Left ventricle myocardium inferior (tissue), 1 donor: ENCODE results near the gene DUOXA1. TPM values are rescaled to one million over a fixed set of nuclear protein-coding genes. Genes with fewer than 3 reads are reported as not detected.

Experiments
- DNase-seq: peaks from one replicate; pipeline ENCODE4 v3.0.0-alpha.2; 2020
- H3K27ac ChIP-seq: fragments of 200-600 bp; replicated peaks from 2 replicates; pipeline ENCODE4 v1.8.0; 2021
- H3K27me3 ChIP-seq: fragments of 200-600 bp; 2 replicates; pipeline ENCODE4 v1.8.0; 2021; ENCODE audit warnings: low read depth
- H3K36me3 ChIP-seq: fragments of 200-600 bp; 2 replicates; pipeline ENCODE4 v1.8.0; 2021
- H3K4me1 ChIP-seq: fragments of 200-600 bp; 2 replicates; pipeline ENCODE4 v1.8.0; 2021
- H3K4me3 ChIP-seq: fragments of 200-600 bp; 2 replicates; pipeline ENCODE4 v1.8.0; 2021; ENCODE audit warnings: mild to moderate bottlenecking, moderate library complexity
- H3K9me3 ChIP-seq: fragments of 200-600 bp; replicated peaks from 2 replicates; pipeline ENCODE4 v1.8.0; 2021
- CTCF ChIP-seq: fragments of 200-600 bp; IDR thresholded peaks from 2 replicates; pipeline ENCODE4 v1.8.0; 2021; ENCODE audit warnings: antibody characterized with exemption, mild to moderate bottlenecking, borderline replicate concordance
- intact Hi-C: fragments of 100-400 bp; cut with micrococcal nuclease; formaldehyde crosslinking; loops from one replicate; pipeline ENCODE4 v1.11.0; 2022
- total RNA-seq: library from RNA; stranded (reverse); fragmentation: NEBNext Ultra II Directional; extraction: Animal tissue kit (Norgen Biotek cat#: 25700); gene quantifications from one replicate; pipeline ENCODE4 v1.2.1, GENCODE V29; 2021
- donor health status: DM: no; HTN: yes; CAD: no; lungs with severe emphysema.

The DUOXA1 gene
- total RNA-seq, 1 donor from 2014 or later: 0.30 TPM

GRCh38 chr15:45101749-45102148, 27.9 kb downstream of the DUOXA1 start:
- H3K4me1 ChIP-seq: no peaks in the 10 kb centered on the region
- H3K4me3 ChIP-seq: no peak overlapping the region
- peaks cover 15% of the 10 kb centered on the region for H3K27me3 ChIP-seq
- no peak for DNase-seq
- intact Hi-C loops: no loop called here
- H3K9me3 ChIP-seq: no peaks in the 10 kb centered on the region
- no peak overlapping the region for H3K27ac ChIP-seq
- TF ChIP-seq CTCF: no peak
- H3K36me3 ChIP-seq: no peaks in the 10 kb centered on the region

- Histone ChIP-seq H3K9me3 (no peaks in the 10 kb centered on the region), H3K4me1 (no peaks in the 10 kb centered on the region), H3K36me3 (no peaks in the 10 kb centered on the region), H3K4me3 (no peak overlapping the region), H3K27ac (no peak overlapping the region), H3K27me3 (peaks cover 9% of the 10 kb centered on the region)
- intact Hi-C loops: no loop called here
- DNase-seq: no peak
- TF ChIP-seq CTCF: no peak
Measured at GRCh38 chr15:45100884-45101625, 28.6 kb downstream of the DUOXA1 start.

GRCh38 chr15:45099549-45100165, 30.0 kb downstream of the DUOXA1 start:
- intact Hi-C loops: no loop called here
- H3K4me1 ChIP-seq: no peaks in the 10 kb centered on the region
- no peaks in the 10 kb centered on the region for H3K27me3 ChIP-seq
- H3K36me3 ChIP-seq: no peaks in the 10 kb centered on the region
- DNase-seq: no peak
- no peaks in the 10 kb centered on the region for H3K9me3 ChIP-seq
- no peak for TF ChIP-seq CTCF
- no peak overlapping the region for H3K4me3 ChIP-seq
- H3K27ac ChIP-seq: no peak overlapping the region

- intact Hi-C loops: no loop called here
- DNase-seq: no peak
- TF ChIP-seq CTCF: no peak
- Histone ChIP-seq H3K4me1 (no peaks in the 10 kb centered on the region), H3K4me3 (no peak overlapping the region), H3K36me3 (no peaks in the 10 kb centered on the region), H3K9me3 (no peaks in the 10 kb centered on the region), H3K27ac (no peak overlapping the region), H3K27me3 (no peaks in the 10 kb centered on the region)
Measured at GRCh38 chr15:45097466-45097865, 32.2 kb downstream of the DUOXA1 start.

- H3K9me3 ChIP-seq: no peaks in the 10 kb centered on the region
- no peaks in the 10 kb centered on the region for H3K36me3 ChIP-seq
- intact Hi-C loops: no loop called here
- no peak overlapping the region for H3K4me3 ChIP-seq
- no peak for DNase-seq
- no peaks in the 10 kb centered on the region for H3K4me1 ChIP-seq
- H3K27ac ChIP-seq: no peak overlapping the region
- TF ChIP-seq CTCF: no peak
- peaks cover 4% of the 10 kb centered on the region for H3K27me3 ChIP-seq
Measured at GRCh38 chr15:45095661-45096060, 34.0 kb downstream of the DUOXA1 start.
